Measurements from ENCODE around the gene GPR78. TPM values are rescaled to one million over a fixed set of nuclear protein-coding genes. Genes with fewer than 3 reads are reported as not detected.

Gene GPR78
- total RNA-seq, 2 experiments from 2014 or later = not detected

- CTCF ChIA-PET = no interaction called here
- DNase-seq (no peak), ATAC-seq (no peak)
- Mint-ChIP-seq H3K9me3 (ENCODE audit: low read depth) (no peaks in the 10 kb centered on the region), H3K27me3 (no peaks in the 10 kb centered on the region), H3K27ac (no peak overlapping the region), H3K4me3 (no peak overlapping the region), H3K4me1 (no peaks in the 10 kb centered on the region), H3K36me3 (no peaks in the 10 kb centered on the region)
Observed at GRCh38 chr4:8552024-8552423, 28.2 kb upstream of the GPR78 start.

DNA sequence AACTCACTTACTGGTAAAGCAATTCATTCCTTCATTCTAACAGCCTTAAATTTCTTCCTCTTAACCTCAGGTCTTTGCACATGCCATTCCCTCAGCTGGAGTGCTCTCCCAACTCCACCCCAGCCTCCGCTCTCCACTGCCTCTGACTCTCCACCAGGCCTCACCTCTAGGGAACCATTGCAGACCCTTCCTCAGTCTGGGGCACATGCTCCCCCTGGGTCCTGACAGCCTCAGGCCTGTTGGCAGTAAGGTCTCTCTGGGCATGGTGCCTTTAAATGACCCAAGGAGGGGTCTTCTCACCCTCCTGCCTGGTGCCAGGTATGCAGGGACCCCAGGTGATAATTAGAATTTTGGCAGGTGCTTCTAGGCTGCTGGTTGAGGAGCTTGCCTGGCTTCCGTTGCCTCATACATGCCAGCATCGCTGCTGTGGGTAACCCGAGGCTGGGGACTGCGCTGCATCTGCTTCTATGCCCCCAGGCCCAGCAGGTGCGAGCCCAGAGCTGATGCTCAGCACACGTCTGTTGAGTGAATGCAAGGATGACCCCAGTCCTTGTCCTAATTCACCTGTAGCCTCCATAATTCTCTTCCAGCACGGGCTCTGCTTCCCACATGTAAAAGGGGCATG, 27.5 kb upstream of the GPR78 start:
- DNase-seq = no peak
- no peak for ATAC-seq
- Mint-ChIP-seq H3K27me3 (no peaks in the 10 kb centered on the region), H3K36me3 (no peaks in the 10 kb centered on the region), H3K27ac (no peak overlapping the region), H3K4me3 (no peak overlapping the region), H3K9me3 (ENCODE audit: low read depth) (no peaks in the 10 kb centered on the region), H3K4me1 (no peaks in the 10 kb centered on the region)
- CTCF ChIA-PET = no interaction called here

- CTCF ChIA-PET = no interaction called here
- H3K36me3 Mint-ChIP-seq = no peaks in the 10 kb centered on the region
- H3K9me3 Mint-ChIP-seq (ENCODE audit: low read depth) = no peaks in the 10 kb centered on the region
- H3K27me3 Mint-ChIP-seq = no peaks in the 10 kb centered on the region
- H3K4me3 Mint-ChIP-seq = no peak overlapping the region
- no peaks in the 10 kb centered on the region for H3K4me1 Mint-ChIP-seq
- ATAC-seq = no peak
- no peak overlapping the region for H3K27ac Mint-ChIP-seq
- DNase-seq = no peak
Observed at GRCh38 chr4:8553216-8553615, 27.0 kb upstream of the GPR78 start.

- H3K27me3 Mint-ChIP-seq = no peaks in the 10 kb centered on the region
- DNase-seq = no peak
- no peaks in the 10 kb centered on the region for H3K9me3 Mint-ChIP-seq (ENCODE audit: low read depth)
- H3K27ac Mint-ChIP-seq = no peak overlapping the region
- CTCF ChIA-PET = no interaction called here
- no peak overlapping the region for H3K4me3 Mint-ChIP-seq
- H3K4me1 Mint-ChIP-seq = no peaks in the 10 kb centered on the region
- no peak for ATAC-seq
- H3K36me3 Mint-ChIP-seq = no peaks in the 10 kb centered on the region
Observed at GRCh38 chr4:8553991-8554405, 26.2 kb upstream of the GPR78 start.

DNA sequence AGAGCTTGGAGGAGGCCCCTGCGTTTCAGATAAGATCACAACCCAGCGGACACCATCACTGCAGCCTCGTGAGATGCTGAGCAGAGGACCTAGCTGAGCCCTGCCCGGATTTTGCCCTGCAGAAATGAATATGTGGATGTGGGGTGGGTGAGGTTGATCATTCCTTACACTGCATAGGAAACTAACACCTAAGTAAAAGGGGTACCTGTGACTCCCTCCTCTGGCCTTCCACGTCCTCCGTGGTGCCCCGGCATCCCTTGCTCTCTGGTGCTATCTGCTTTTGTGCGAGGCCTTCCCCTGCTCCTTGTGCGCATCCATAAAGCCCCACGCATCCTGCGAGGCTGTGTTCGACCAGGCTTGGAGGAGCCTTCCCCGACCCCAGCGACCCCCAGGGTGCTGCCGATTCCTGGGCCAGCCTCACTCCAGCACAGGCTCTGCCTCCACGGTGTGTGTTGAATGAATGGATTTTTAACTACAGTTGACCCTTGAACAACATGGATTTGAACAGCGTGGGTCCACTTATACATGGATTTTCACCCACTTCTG, 25.6 kb upstream of the GPR78 start:
- Mint-ChIP-seq H3K36me3 (no peaks in the 10 kb centered on the region), H3K4me1 (no peaks in the 10 kb centered on the region), H3K9me3 (ENCODE audit: low read depth) (no peaks in the 10 kb centered on the region), H3K27me3 (no peaks in the 10 kb centered on the region), H3K27ac (no peak overlapping the region), H3K4me3 (no peak overlapping the region)
- ATAC-seq (no peak), DNase-seq (no peak)
- CTCF ChIA-PET = no interaction called here

DNA sequence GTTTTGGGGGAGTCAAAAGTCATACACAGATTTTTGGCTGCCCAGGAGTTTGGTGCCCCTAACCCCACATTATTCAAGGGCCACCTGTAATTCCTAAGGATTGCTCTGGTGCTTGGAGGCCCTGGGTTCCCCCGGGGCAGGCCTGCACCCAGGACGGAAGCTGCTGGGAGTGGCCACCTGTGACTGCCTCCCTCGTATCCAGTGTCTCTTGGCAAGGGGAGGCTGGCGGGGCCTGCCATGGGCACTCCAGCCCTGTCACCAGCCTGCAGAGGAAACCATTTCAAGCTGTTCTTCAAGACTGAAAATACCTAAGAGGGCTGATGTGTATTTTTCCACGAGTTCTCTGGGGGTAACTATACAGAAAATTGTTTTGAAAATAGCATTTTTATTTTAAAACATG, 24.5 kb upstream of the GPR78 start:
- CTCF ChIA-PET = no interaction called here
- Mint-ChIP-seq H3K4me1 (no peaks in the 10 kb centered on the region), H3K4me3 (no peak overlapping the region)

GRCh38 chr4:8556341-8557150, 23.6 kb upstream of the GPR78 start:
- no peak overlapping the region for H3K27ac Mint-ChIP-seq
- no peaks in the 10 kb centered on the region for H3K9me3 Mint-ChIP-seq (ENCODE audit: low read depth)
- CTCF ChIA-PET = no interaction called here
- no peaks in the 10 kb centered on the region for H3K4me1 Mint-ChIP-seq
- H3K4me3 Mint-ChIP-seq = no peak overlapping the region
- peaks cover 1% of the 10 kb centered on the region for H3K27me3 Mint-ChIP-seq
- no peaks in the 10 kb centered on the region for H3K36me3 Mint-ChIP-seq
- no peak for DNase-seq
- no peak for ATAC-seq

More for the DNA sequence above, 24.5 kb upstream of the GPR78 start:
- Mint-ChIP-seq H3K27ac (no peak overlapping the region), H3K36me3 (no peaks in the 10 kb centered on the region), H3K9me3 (ENCODE audit: low read depth) (no peaks in the 10 kb centered on the region), H3K27me3 (no peaks in the 10 kb centered on the region)
- DNase-seq (no peak), ATAC-seq (no peak)

DNA sequence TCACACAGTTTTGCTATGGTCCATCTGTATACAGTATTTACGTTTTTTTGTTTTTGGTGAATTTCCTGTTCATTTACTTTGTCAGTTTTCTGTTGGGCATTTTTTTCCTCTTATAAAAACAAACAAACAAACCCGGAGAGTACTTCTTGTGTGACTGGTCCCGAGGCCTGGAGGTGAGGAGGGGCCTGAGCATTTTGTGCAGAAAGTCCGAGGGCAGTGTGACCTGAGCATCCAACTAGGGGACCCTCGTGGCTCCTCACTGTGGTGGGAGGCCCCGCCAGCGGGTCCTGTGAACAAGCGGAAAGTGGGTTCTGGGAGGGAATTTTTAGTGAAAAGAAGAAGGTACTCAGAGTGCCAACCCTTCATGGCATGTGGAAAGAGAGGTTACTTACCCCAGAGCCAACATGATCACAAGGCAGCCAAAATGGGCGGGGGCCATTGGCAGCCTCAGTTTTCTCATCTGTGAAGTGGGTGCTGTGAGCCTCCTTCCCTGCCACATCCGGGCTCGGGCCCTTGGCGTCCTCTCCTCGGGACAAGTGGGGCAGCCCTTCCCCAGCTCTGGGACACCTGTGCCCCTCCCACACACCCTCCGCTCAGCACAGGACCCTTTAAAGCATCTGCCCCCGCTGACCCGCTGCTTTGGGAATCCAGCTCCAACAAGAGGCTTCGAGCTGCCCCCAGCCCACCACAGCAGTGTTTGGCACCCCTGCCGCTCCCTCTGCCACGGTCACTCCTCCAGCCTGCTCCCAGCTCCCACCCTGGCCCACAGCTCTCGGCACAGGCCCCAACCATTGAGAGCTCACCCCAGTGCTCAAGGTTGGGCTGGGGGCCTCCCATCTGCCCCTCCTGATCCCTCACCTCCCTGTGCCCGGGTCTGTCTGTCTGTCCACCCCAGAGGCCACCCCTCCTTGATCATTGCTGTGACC, 22.8 kb upstream of the GPR78 start:
- H3K27ac Mint-ChIP-seq = no peak overlapping the region
- ATAC-seq = no peak
- CTCF ChIA-PET = no interaction called here
- no peaks in the 10 kb centered on the region for H3K36me3 Mint-ChIP-seq
- DNase-seq = no peak
- no peak overlapping the region for H3K4me3 Mint-ChIP-seq
- H3K4me1 Mint-ChIP-seq = no peaks in the 10 kb centered on the region
- H3K9me3 Mint-ChIP-seq (ENCODE audit: low read depth) = no peaks in the 10 kb centered on the region
- H3K27me3 Mint-ChIP-seq = peaks cover 4% of the 10 kb centered on the region

- no peaks in the 10 kb centered on the region for H3K36me3 Mint-ChIP-seq
- CTCF ChIA-PET = no interaction called here
- H3K4me3 Mint-ChIP-seq = no peak overlapping the region
Observed at GRCh38 chr4:8558080-8558960, 21.9 kb upstream of the GPR78 start.

GRCh38 chr4:8559011-8559410, 21.2 kb upstream of the GPR78 start:
- CTCF ChIA-PET = no interaction called here
- H3K27me3 Mint-ChIP-seq = peaks cover 4% of the 10 kb centered on the region
- ATAC-seq (no peak), DNase-seq (no peak)
- no peaks in the 10 kb centered on the region for H3K4me1 Mint-ChIP-seq
- H3K36me3 Mint-ChIP-seq = no peaks in the 10 kb centered on the region
- H3K4me3 Mint-ChIP-seq = no peak overlapping the region
- H3K9me3 Mint-ChIP-seq (ENCODE audit: low read depth) = no peaks in the 10 kb centered on the region
- H3K27ac Mint-ChIP-seq = no peak overlapping the region

More at GRCh38 chr4:8558080-8558960, 21.9 kb upstream of the GPR78 start:
- ATAC-seq (no peak), DNase-seq (no peak)
- no peaks in the 10 kb centered on the region for H3K4me1 Mint-ChIP-seq
- peaks cover 4% of the 10 kb centered on the region for H3K27me3 Mint-ChIP-seq
- H3K9me3 Mint-ChIP-seq (ENCODE audit: low read depth) = no peaks in the 10 kb centered on the region
- H3K27ac Mint-ChIP-seq = no peak overlapping the region

DNA sequence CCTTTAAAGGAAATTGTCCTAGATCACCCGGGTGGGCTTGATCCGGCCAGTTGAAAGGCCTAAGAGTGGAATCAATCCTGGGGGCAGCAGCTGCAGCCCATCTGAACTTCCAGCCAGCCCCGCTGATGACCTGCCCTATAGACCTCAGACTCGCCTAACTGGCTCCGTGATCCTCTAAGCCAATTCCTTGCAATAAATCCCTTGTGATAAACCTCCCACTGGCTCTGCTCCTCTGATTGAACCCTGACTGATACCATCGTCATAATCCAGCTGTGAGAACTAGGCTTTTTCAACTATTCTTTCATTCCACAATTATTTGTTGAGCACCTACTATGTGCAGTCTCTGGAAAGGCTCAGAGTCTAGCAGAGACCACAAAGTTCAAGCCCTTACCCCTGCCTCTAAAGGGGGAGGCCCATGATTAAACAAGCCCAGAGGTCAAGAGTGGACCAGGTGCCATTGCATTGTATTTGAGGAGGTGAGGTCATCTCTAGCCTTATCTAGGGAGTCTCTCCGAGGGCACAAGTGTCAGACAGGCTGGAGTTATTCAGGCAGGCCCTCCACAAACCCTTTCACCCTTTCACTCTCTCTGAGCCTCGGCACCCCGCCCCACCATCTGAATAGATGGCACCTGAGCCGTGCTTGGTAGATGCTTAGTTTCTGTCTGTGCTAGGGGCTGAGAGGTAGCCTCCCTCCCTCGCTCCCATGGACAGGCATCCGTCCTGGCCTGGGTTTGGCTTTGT, 20.5 kb upstream of the GPR78 start:
- CTCF ChIA-PET = no interaction called here
- Mint-ChIP-seq H3K4me3 (no peak overlapping the region), H3K27ac (no peak overlapping the region), H3K27me3 (peaks cover 4% of the 10 kb centered on the region), H3K4me1 (no peaks in the 10 kb centered on the region), H3K9me3 (ENCODE audit: low read depth) (no peaks in the 10 kb centered on the region), H3K36me3 (no peaks in the 10 kb centered on the region)
- no peak for ATAC-seq
- DNase-seq = no peak

DNA sequence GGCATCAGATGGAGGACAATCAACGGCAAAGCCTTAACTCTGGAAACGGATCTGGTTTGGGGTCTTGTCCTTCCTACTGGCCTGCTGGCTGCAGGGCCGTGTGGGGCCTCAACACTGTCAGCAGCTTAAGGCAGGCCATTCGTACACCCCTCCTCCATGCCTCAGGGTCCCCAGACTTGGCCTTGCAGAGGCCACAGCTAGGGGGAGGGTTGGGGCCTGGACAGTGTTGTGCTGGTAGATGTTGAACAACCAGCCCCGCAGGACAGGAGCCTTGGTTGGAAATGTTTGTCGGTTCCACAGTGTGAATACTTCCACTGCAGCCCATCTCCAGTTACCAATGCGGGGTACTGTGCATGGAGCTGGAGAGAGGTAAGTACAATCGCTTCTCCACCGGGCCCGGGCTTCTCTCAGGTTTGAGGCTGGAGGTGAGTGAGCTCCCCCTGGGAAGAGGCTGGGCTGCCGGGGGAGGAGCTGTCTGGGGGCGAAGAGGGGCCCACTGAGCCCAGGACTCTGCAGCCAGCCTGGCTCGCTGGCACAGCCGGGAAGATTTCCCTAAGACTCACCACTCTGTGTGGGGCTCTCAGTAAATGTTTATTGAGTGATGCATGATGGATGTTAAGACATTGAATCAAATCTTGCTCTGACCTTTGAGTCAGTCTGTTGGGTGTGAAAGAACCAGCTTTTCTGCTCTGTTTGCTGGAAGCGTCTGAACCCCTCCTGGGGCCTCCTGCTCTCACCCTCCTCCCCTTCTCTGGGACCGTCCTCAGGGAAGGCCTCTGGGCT, 19.7 kb upstream of the GPR78 start:
- H3K27me3 Mint-ChIP-seq = peaks cover 4% of the 10 kb centered on the region
- no peaks in the 10 kb centered on the region for H3K4me1 Mint-ChIP-seq
- H3K27ac Mint-ChIP-seq = no peak overlapping the region
- ATAC-seq (no peak), DNase-seq (no peak)
- CTCF ChIA-PET = no interaction called here
- no peaks in the 10 kb centered on the region for H3K9me3 Mint-ChIP-seq (ENCODE audit: low read depth)
- H3K4me3 Mint-ChIP-seq = no peak overlapping the region
- no peaks in the 10 kb centered on the region for H3K36me3 Mint-ChIP-seq

Data from activated CD8-positive, alpha-beta memory T cell treated with anti-CD3 and anti-CD28 coated beads, Interleukin-2, amount 10 ng/mL, durations not matched to agents 7 days and 5 days (primary cell).